H1 (cell line): ENCODE results near the gene SOX2. TPM values are rescaled to one million over a fixed set of nuclear protein-coding genes. Genes with fewer than 3 reads are reported as not detected.

Experiments used
- CTCF ChIA-PET: fragments of 300-600 bp; sonication (Branson Sonifier 250); formaldehyde crosslinking; loops from one replicate; lab custom pipeline; 2021; ENCODE audit not compliant: partially characterized antibody; lab: Charles Lee
- POLR2A ChIA-PET: fragments of 300-600 bp; sonication (Branson Sonifier 250); formaldehyde crosslinking; loops from one replicate; lab custom pipeline; 2021; ENCODE audit warnings: inconsistent platforms; ENCODE audit not compliant: partially characterized antibody; lab: Charles Lee
- DNase-seq, 2 experiments: peaks; one replicate each; pipeline versions ENCODE4 v3.0.0 to v3.0.0-alpha.2; 2010 to 2022; ENCODE audit warnings: low spot score in 2 of 2, low read depth in 1 of 2, mixed read lengths in 1 of 2
- FAIRE-seq: peaks from 2 replicates; lab custom pipeline; 2011; peaks lifted over from hg19 to GRCh38; lab: Jason Lieb, UNC
- H2AFZ ChIP-seq: 2 replicates; pipeline ENCODE4 v1.8.1; 2012; ENCODE audit warnings: low read length, inconsistent platforms
- H2AK5ac ChIP-seq: 2 replicates; pipeline ENCODE4 v1.6.1; 2013; ENCODE audit warnings: low read depth, low read length
- H2BK120ac ChIP-seq: replicated peaks from 2 replicates; pipeline ENCODE3; 2013; ENCODE audit warnings: low read depth, low read length, inconsistent platforms
- H2BK12ac ChIP-seq: 2 replicates; pipeline ENCODE4 v1.6.1; 2013; ENCODE audit warnings: low read depth, low read length
- H2BK15ac ChIP-seq: 2 replicates; pipeline ENCODE4 v1.6.1; 2013; ENCODE audit warnings: low read length
- H2BK20ac ChIP-seq: 2 replicates; pipeline ENCODE4 v1.6.1; 2013; ENCODE audit warnings: low read length
- H2BK5ac ChIP-seq: 2 replicates; pipeline ENCODE4 v1.6.1; 2013; ENCODE audit warnings: low read depth, low read length
- H3K14ac ChIP-seq: 2 replicates; pipeline ENCODE4 v1.6.1; 2013; ENCODE audit warnings: inconsistent platforms; ENCODE audit not compliant: insufficient read length
- H3K18ac ChIP-seq: 2 replicates; pipeline ENCODE4 v1.6.1; 2013; ENCODE audit warnings: low read length; ENCODE audit errors: extremely low read depth
- H3K23ac ChIP-seq: 2 replicates; pipeline ENCODE4 v1.6.1; 2013; ENCODE audit warnings: inconsistent platforms; ENCODE audit not compliant: insufficient read length
- H3K23me2 ChIP-seq: 2 replicates; pipeline ENCODE4 v1.6.1; 2013; ENCODE audit warnings: low read depth, low read length
- H3K27ac ChIP-seq: 2 replicates; pipeline ENCODE4 v1.6.1; 2011; ENCODE audit warnings: low read depth, low read length, inconsistent platforms
- H3K27me3 ChIP-seq, 4 experiments: replicated peaks in 1 of 4; 1 replicate in 1 of 4; 2 replicates in 3 of 4; pipeline versions ENCODE4 v1.6.1 to v1.8.1; 2011 to 2013; ENCODE audit warnings: low read length in 3 of 4, mild to moderate bottlenecking in 3 of 4, inconsistent platforms in 2 of 4, mixed read lengths in 2 of 4, moderate library complexity in 1 of 4; ENCODE audit not compliant: control insufficient read depth in 3 of 4, insufficient read depth in 3 of 4; ENCODE audit errors: extremely low read depth in 1 of 4
- H3K36me3 ChIP-seq, 4 experiments: 2 replicates each; pipeline versions ENCODE4 v1.6.1 to v1.8.1; 2011 to 2013; ENCODE audit warnings: mild to moderate bottlenecking in 4 of 4, low read length in 3 of 4, moderate library complexity in 2 of 4, control low read depth in 1 of 4, inconsistent platforms in 1 of 4; ENCODE audit not compliant: insufficient read depth in 4 of 4, control insufficient read depth in 2 of 4
- H3K4ac ChIP-seq: replicated peaks from 2 replicates; pipeline ENCODE3; 2013; ENCODE audit warnings: low read length, low read depth, mixed read lengths, inconsistent platforms; ENCODE audit not compliant: insufficient read length
- H3K4me1 ChIP-seq, 4 experiments: replicated peaks in 1 of 4; 1 replicate in 1 of 4; 2 replicates in 3 of 4; pipeline versions ENCODE4 v1.6.1 to v1.8.1; 2011 to 2013; ENCODE audit warnings: low read length in 3 of 4, inconsistent platforms in 2 of 4, mixed read lengths in 1 of 4; ENCODE audit not compliant: insufficient read depth in 4 of 4, control insufficient read depth in 3 of 4
- H3K4me2 ChIP-seq, 2 experiments: 2 replicates each; pipeline versions ENCODE4 v1.6.1 to v1.8.1; 2011 to 2013; ENCODE audit warnings: low read depth in 2 of 2, low read length in 2 of 2, control low read depth in 1 of 2, inconsistent platforms in 1 of 2, mild to moderate bottlenecking in 1 of 2; ENCODE audit not compliant: insufficient read depth in 1 of 2
- H3K4me3 ChIP-seq, 4 experiments: fragments of 200-600, 300-600 bp in 1 of 4; sonication (generic), shearing (Covaris generic), sonication (Bioruptor Twin) in 1 of 4; 2 replicates each; pipeline versions ENCODE4 v1.5.1 to v1.8.1; 2011 to 2016; ENCODE audit warnings: low read length in 4 of 4, low read depth in 3 of 4, control low read depth in 2 of 4, inconsistent platforms in 2 of 4, mild to moderate bottlenecking in 2 of 4, mixed read lengths in 1 of 4, moderate library complexity in 1 of 4; ENCODE audit not compliant: insufficient read depth in 2 of 4; ENCODE audit errors: extremely low read depth in 1 of 4
- H3K56ac ChIP-seq: replicated peaks from 2 replicates; pipeline ENCODE3; 2013; ENCODE audit warnings: low read depth, mild to moderate bottlenecking, mixed read lengths, low read length, inconsistent platforms; ENCODE audit not compliant: insufficient read length
- H3K79me1 ChIP-seq: 2 replicates; pipeline ENCODE4 v1.6.1; 2013; ENCODE audit warnings: low read depth, low read length, control low read depth
- H3K79me2 ChIP-seq, 2 experiments: 2 replicates each; pipeline versions ENCODE4 v1.6.1 to v1.8.1; 2012 to 2013; ENCODE audit warnings: low read length in 2 of 2, mild to moderate bottlenecking in 2 of 2, inconsistent platforms in 1 of 2; ENCODE audit not compliant: insufficient read depth in 2 of 2, control insufficient read depth in 1 of 2
- H3K9ac ChIP-seq, 4 experiments: replicated peaks in 1 of 4; 1 replicate in 1 of 4; 2 replicates in 3 of 4; pipeline versions ENCODE4 v1.6.1 to v1.8.1; 2011 to 2013; ENCODE audit warnings: low read depth in 3 of 4, low read length in 3 of 4, control low read depth in 2 of 4, mild to moderate bottlenecking in 2 of 4, moderate library complexity in 2 of 4, inconsistent platforms in 1 of 4; ENCODE audit errors: extremely low read depth in 1 of 4
- H3K9me3 ChIP-seq, 2 experiments: 2 replicates each; pipeline versions ENCODE4 v1.6.1 to v1.8.1; 2012 to 2013; ENCODE audit warnings: mild to moderate bottlenecking in 2 of 2, moderate library complexity in 2 of 2, control low read depth in 1 of 2, inconsistent platforms in 1 of 2, low read depth in 1 of 2, low read length in 1 of 2, mixed read lengths in 1 of 2; ENCODE audit not compliant: insufficient read depth in 2 of 2
- H4K20me1 ChIP-seq, 2 experiments: replicated peaks in 1 of 2; 2 replicates each; pipeline versions ENCODE3 to v1.8.1; 2011 to 2013; ENCODE audit warnings: inconsistent platforms in 2 of 2, low read length in 2 of 2, mild to moderate bottlenecking in 1 of 2; ENCODE audit not compliant: insufficient read depth in 2 of 2, control insufficient read depth in 1 of 2
- H4K5ac ChIP-seq: 2 replicates; pipeline ENCODE4 v1.6.1; 2013; ENCODE audit warnings: low read length, low read depth, mixed read lengths, inconsistent platforms; ENCODE audit not compliant: insufficient read length
- H4K8ac ChIP-seq: 2 replicates; pipeline ENCODE4 v1.8.0; 2013; ENCODE audit warnings: mild to moderate bottlenecking, moderate library complexity, low read length, inconsistent platforms; ENCODE audit not compliant: insufficient read depth; ENCODE audit errors: extremely low read depth
- H4K91ac ChIP-seq: replicated peaks from 2 replicates; pipeline ENCODE3; 2013; ENCODE audit warnings: low read length, mixed read lengths, inconsistent platforms; ENCODE audit not compliant: insufficient read length
- POU5F1 ChIP-seq: IDR thresholded peaks from 2 replicates; pipeline ENCODE4 v1.6.1; 2011; ENCODE audit warnings: low read depth, mild to moderate bottlenecking, low read length, moderate library complexity
- SIN3A ChIP-seq, 2 experiments: IDR thresholded peaks in 1 of 2; conservative IDR thresholded peaks in 1 of 2; 2 replicates each; pipeline ENCODE4 v1.6.1; 2011 to 2012; ENCODE audit warnings: low read length in 2 of 2, improper control_type of control experiment in 1 of 2, low read depth in 1 of 2, mild to moderate bottlenecking in 1 of 2
- WGBS, 2 experiments: shearing (Covaris generic) in 1 of 2; methylation state at CpG; one replicate each; pipeline versions ENCODE4 v1.1.6 to v1.1.7; 2013 to 2015; ENCODE audit warnings: low lambda C conversion rate in 2 of 2, mixed read lengths in 2 of 2, inconsistent platforms in 1 of 2, low coverage in 1 of 2, missing lambda C conversion rate in 1 of 2; ENCODE audit not compliant: insufficient replicate concordance in 2 of 2, insufficient coverage in 1 of 2, insufficient read length in 1 of 2; ENCODE audit errors: extremely low coverage in 1 of 2, missing lambda C conversion rate in 1 of 2; 5-methylcytosine and 5-hydroxymethylcytosine counted together
- polyA plus RNA-seq, 7 experiments: library from polyadenylated mRNA; depleted of rRNA in 3 of 7; stranded (reverse) in 5 of 7; unstranded in 2 of 7; fragments of >200 nt in 5 of 7; fragments of 200-250 nt in 2 of 7; gene quantifications; 1 replicate in 5 of 7; 2 replicates in 1 of 7; 4 replicates in 1 of 7; pipeline versions ENCODE4 v1.2.1 to v1.2.3, GENCODE V29; 2011 to 2013; ENCODE audit warnings: missing spikeins in 2 of 7, mixed read lengths in 2 of 7
- total RNA-seq: library from RNA; stranded (reverse); fragmentation: NEBNext Ultra II Directional; extraction: Animal tissue kit (Norgen Biotek cat#: 25700); gene quantifications from 2 replicates; pipeline ENCODE4 v1.2.1, GENCODE V29; 2021

SOX2 gene
- total and polyA plus RNA-seq, 2 of the 8 experiments (the other 6 are each of a cell fraction or from before 2014, with no cell fraction given) = 149 to 247 TPM

DNA sequence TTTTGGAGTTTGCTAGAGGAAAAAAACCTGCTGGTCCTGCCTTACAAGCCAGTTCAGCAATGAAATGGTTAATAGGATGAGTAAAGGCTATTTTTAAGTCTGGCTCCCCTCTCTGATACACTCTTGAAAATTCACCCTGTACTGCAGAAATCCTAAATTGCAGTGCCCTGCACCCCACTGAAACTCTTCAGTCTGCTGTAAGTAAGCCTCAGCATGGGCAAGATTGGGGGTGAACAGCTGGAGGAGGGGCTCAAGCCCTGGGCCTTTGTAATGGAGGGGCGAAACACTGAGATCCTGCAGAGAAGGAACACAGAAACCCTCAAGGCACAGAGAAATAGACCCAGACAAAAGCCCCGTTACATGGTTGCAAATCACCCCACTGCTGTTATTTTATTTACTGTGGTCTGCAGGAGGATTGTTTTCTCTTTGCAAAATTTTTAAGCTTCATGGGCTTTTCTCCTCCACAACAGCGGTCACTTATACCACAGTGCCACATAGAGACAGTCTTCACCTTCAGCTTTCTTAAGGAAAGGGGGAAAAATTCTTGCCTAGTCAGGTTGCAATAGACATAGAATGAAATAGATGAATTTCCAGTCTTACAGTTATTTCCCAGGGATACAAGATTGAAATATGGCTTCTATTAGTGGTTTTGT lies 45.0 kb downstream of the SOX2 start:
- Histone ChIP-seq H2AK5ac (no peak overlapping the region), H3K27ac (no peak overlapping the region), H4K8ac (no peak overlapping the region), H2BK12ac (no peak overlapping the region), H3K23ac (no peak overlapping the region), H3K9ac (no peak overlapping the region), H3K4me3 (peak overlapping the region in 1 of 4 experiments; percentile 39; a peak in 2 of 8 replicates), H3K56ac (no peak overlapping the region), H3K14ac (no peak overlapping the region), H3K4me2 (peak overlapping the region; percentile 20 to 40), H2AFZ (no peak overlapping the region), H3K27me3 (no peaks in the 10 kb centered on the region; a peak in 1 of 7 replicates), H2BK20ac (no peak overlapping the region), H3K36me3 (no peaks in the 10 kb centered on the region), H3K4me1 (peaks cover 0 to 17% (median 9%) of the 10 kb centered on the region in 4 experiments; a peak in 5 of 7 replicates), H2BK120ac (no peak overlapping the region), H3K23me2 (no peaks in the 10 kb centered on the region), H3K9me3 (no peaks in the 10 kb centered on the region), H3K4ac (no peak overlapping the region), H4K20me1 (no peaks in the 10 kb centered on the region), H4K5ac (peak overlapping the region; percentile 80), H3K79me1 (no peaks in the 10 kb centered on the region), H2BK15ac (no peak overlapping the region), H3K79me2 (no peaks in the 10 kb centered on the region), H4K91ac (no peak overlapping the region), H2BK5ac (no peak overlapping the region), H3K18ac (no peak overlapping the region)
- POLR2A ChIA-PET = interaction anchor here (0.5 to 1.5 kb wide), 8 partner anchors 12 to 1458 kb away, joined by 3 to 4 read pairs (median 3); no protein-coding TSS in a partner anchor
- 0% methylated on average over 3 of the region's 3 CpGs; no CpG with 5 or more reads in 1 of the 2 experiments for WGBS, 2 experiments
- FAIRE-seq (peak; percentile 94), DNase-seq (peak; percentile 68 to 79)
- CTCF ChIA-PET = interaction anchor here (0.6 to 1.6 kb wide), 8 partner anchors 30 to 192 kb away, joined by 3 to 6 read pairs (median 3); no protein-coding TSS in a partner anchor
- TF ChIP-seq POU5F1 = peak; percentile 57; the same call in 1 of the 2 replicates
- TF ChIP-seq SIN3A (conservative IDR thresholded peaks at IDR 0.05 in 1 of 2, IDR thresholded peaks at IDR 0.05 in 1 of 2; ENCODE audit: low read depth in 1 of 2, low read length in 2 of 2) = peak in 1 of 2 experiments; percentile 58; a peak in 1 of 4 replicates
